GM18526 (cell line): ENCODE results near the gene MORN1.
A peak's percentile ranks its signal among the peaks of the same experiment; 100 is the strongest.

Experiments used
- POLR2A ChIP-seq: IDR thresholded peaks from 3 replicates; pipeline ENCODE4 v1.6.1; 2011; ENCODE audit not compliant: insufficient read length; ENCODE audit errors: extremely low read depth

The MORN1 gene

GRCh38 chr1:2428490-2428889 lies 37.1 kb upstream of the MORN1 start:
- TF ChIP-seq POLR2A: no peak

DNA sequence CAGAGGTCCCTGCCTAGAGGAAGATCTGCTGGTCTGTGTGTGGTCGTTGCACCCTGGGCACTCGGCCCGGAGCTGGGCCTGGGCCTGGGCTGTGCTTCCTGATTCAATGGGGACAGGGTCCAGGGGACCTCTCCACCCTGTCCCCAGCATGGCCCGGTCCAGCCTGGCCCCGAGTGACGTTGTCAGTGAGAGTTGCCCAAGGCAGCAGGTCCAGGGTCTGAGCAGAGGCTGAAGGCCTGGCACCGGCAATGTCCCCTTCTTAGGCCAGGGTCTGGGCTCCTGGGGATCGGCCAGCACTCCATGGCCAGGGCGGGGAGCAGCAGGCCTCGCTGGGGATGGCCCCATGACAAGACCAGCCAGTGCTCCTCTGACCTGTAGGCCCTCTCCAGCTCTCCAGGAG lies 36.6 kb upstream of the MORN1 start:
- TF ChIP-seq POLR2A: no peak

DNA sequence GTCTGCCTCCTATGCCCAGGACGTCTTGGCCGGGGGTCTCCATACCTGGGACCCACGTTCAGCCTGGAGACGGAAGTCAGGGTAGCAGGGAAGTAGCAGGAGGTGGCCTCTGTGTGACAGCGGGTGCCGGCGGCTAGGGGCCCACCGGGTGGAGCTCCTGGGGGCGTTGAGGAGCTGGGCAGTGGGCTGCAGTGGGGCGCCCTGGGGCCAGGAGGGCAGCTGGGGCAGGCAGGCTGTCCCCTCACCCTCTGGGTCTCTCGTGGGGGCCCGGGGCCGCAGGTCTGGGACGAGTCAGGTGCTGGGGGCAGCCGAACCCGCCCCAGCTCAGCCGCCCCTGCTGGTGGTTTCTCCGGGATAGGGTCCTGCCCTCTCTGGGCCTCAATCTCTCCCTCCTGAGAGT lies 35.7 kb upstream of the MORN1 start:
- TF ChIP-seq POLR2A: no peak

GRCh38 chr1:2426540-2426939 lies 35.2 kb upstream of the MORN1 start:
- no peak for TF ChIP-seq POLR2A

DNA sequence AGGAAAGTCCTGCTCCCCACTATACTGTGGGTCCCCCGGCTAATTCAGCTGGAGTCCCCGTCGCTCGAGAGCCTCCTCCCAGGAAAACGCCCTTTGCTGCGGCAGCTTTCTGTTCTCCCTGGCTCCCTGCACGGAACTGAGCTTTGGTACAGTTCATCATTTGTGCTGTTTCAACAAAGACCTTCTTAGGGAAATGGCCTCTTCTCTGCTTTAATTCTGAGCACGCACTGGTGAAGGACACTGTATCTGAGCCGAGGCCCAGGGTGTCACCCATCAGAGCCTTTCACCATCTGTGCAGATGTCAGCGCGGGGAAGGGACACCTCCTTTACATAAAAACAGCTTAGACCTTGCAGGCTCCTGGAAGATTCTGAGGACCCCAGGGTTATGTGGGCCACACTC lies 34.5 kb upstream of the MORN1 start:
- TF ChIP-seq POLR2A: no peak

DNA sequence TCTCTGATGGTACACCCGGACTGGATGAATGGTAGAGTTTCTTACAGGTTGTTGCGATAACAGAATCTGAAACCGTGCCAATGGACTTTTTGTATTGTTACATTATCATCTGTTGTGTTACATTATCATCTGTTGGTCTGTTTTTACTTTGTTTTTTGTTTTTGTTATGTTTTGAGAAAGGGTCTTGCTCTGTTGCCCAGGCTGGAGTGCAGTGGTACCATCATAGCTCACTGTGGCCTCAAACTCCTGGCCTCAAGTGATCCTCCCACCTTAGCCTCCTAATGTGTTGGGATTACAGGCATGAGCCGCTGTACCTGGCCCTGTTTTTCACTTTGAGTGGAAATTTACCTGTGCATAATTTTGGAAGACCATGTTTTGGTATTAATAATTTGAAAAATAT lies 31.2 kb upstream of the MORN1 start:
- no peak for TF ChIP-seq POLR2A

DNA sequence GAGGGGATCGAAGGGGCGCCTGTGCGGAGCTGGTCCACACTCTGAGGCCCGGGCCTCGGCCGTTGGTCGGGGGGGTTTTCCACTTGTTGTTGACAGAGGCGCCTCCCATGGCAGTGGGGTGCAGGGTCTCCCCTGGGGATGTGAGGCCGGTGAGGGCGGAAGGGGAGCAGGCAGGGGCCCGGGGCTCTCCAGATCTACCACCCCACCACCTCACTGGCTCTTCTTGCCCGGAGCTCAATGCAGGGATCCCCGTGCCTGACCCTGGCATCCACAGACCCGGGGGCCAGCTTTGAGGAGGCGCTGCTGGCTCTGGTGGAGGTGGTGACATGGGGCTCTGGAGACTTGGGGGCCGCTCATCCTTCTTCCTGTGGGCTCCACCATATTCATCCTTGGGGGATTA lies 28.1 kb upstream of the MORN1 start:
- no peak for TF ChIP-seq POLR2A

- TF ChIP-seq POLR2A: no peak
Observed at GRCh38 chr1:2418791-2419320, 27.5 kb upstream of the MORN1 start.

GRCh38 chr1:2417833-2418225 lies 26.5 kb upstream of the MORN1 start:
- no peak for TF ChIP-seq POLR2A

GRCh38 chr1:2417083-2417832 lies 25.9 kb upstream of the MORN1 start:
- TF ChIP-seq POLR2A: no peak

DNA sequence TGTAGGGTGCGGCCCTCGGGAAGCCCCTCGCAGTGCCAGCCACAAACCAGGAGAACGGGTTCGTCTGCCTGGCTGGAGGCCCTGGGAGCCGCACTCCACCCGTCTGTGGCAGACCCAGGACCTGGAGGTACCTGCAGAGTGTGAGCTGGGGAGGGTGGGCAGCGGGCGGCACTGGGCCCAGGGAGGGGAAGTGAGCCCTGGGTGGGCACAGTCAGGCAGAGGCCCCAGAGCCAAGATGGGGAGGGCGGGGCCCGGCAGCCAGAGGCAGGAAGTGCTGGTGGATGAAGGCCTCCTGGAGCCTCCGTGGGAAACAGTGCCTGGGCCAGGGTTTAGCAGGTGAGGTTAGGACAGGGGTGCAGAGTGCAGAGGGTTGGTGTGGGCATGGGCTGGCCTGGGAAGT lies 25.0 kb upstream of the MORN1 start:
- no peak for TF ChIP-seq POLR2A

- TF ChIP-seq POLR2A: peak; percentile 30
Observed at GRCh38 chr1:2415801-2416208, 24.5 kb upstream of the MORN1 start.

DNA sequence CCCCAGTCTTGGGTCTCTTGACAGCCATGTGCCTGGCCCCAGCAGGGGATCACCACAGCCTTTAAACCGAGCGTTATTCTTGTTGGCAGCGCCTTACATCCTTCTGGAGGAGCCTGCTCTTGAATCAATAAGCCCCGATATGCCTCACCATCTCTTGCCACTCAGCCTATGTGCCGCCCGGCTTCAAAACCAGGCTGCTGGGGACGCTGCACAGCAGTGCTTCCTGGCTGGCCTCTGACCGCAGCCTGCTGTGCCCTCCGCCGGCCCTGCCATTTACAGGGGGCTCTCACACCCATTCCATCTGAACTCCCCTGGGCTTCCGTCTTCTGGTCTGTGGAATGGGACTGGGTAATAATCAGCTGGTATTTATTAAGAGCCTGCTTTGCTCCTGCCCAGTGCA lies 24.0 kb upstream of the MORN1 start:
- TF ChIP-seq POLR2A: no peak

GRCh38 chr1:2414297-2414958 lies 23.1 kb upstream of the MORN1 start:
- TF ChIP-seq POLR2A: no peak

DNA sequence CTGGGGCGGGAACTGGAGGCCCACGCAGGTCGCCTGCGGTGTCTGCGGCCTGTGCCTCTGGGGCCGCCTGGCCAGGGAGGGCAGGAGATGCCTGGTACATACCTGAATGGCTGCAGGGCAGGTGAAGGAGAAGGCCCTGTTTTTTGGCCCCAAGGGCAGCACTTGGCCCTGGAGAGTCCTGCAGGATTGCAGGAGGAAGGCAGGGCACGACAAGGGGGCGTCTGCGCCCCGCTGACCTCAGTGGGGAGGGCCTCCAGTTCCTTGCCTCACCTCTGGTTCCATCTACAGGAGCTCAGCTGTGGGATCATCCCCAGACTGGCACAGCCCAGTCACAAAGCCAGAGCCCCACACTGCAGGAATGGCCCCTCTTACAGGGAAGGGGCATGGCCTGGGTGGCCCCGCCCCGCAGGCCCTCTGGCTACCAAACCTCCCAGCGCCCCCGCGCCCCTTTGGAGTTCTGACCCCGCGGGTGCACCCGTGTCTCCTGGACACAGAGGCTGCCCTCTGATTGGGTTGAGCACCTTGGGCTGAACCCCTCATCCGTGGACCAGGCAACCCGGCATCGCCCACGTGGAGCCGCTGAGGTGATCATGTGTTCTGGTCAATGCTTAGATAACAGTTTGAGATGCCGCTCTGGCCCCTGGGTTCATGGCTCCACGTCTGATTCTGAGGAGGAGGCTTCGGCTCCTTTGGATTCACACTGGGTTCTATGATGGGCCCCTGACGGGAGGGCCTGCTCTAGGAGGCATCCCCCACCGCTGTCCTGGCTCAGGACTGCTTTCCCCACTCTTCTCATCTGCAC lies 22.3 kb upstream of the MORN1 start:
- peak; percentile 13 for TF ChIP-seq POLR2A

DNA sequence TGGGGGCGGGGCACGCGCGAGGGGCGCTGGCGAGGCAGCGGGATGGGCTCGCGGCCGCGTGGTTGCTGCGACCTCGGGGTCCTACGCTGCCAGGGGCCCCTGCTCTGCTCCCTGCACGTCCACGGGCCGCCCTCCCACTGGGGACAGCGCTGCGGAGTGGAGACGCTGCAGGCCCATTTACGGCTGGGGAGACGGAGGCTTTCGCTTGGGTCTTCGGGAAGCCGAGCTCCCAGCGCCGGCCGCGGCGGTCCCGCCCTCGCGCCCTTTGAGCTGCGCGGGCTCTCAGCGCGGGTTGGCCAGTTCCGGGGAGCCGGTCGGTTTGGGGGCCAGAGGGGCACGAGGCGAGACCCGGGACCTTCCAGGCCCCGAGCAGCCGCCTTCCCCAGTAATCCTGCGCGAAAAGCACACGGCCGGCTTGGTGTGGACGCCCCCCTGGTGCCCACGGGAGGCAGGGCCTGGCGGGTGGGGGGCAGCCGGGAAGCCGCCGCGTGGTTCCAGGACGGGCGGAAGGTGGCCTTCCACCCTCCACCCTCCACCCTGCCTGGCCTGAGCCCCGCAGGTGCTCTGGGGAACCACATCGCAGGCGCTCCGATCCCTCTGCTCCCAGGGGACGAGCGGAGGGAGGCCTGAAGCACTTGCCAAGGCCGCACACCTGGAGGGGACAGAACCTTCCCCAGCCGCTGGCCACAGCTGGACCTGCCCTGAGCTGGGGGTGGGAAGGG lies 21.6 kb upstream of the MORN1 start:
- TF ChIP-seq POLR2A: peak; percentile 58

DNA sequence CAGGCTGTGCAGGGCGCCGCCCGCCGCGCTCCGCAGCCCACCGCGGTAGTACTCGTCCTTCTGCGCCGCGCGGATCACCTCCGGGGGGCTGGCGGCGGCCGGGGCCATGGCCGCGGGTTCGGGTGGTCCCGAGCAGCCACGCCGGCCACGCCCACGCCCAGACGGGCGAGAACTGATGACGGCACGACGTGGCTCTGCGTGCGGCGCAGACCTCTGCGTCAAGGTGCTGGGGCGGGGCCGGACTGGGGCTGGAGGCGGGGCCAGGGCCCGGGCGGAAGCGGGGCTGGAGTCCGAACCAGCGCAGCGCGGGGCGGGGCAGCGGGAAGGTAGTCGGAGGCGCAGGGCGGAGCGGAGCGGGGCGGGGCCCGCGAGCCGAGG lies 21.0 kb upstream of the MORN1 start, which contains the start of gene PEX10:
PEX10 (minus strand) TSS at position 170 of the 378 bp plus-strand sequence; CDS start at position 108, 62 bp downstream.
- TF ChIP-seq POLR2A: no peak
